SJCRH30 (cell line): Measurements from ENCODE around the gene PAX7. TPM values are rescaled to one million over a fixed set of nuclear protein-coding genes. Genes with fewer than 3 reads are reported as not detected.
A peak's percentile ranks its signal among the peaks of the same experiment; 100 is the strongest.

Experiments
- DNase-seq, 2 experiments: peaks; one replicate each; pipeline ENCODE4 v3.0.0-alpha.2; 2015 to 2020
- H3K27ac ChIP-seq: fragments of 250-450 bp; sonication (Bioruptor Pico); 2 replicates; pipeline ENCODE4 v1.5.1; 2020; ENCODE audit warnings: mild to moderate bottlenecking, moderate library complexity
- H3K27me3 ChIP-seq: fragments of 250-450 bp; sonication (Bioruptor Pico); 2 replicates; pipeline ENCODE4 v1.5.1; 2020; ENCODE audit warnings: mild to moderate bottlenecking, moderate library complexity
- H3K36me3 ChIP-seq: fragments of 250-450 bp; sonication (Bioruptor Pico); 2 replicates; pipeline ENCODE4 v1.5.1; 2020; ENCODE audit warnings: mild to moderate bottlenecking, moderate library complexity
- H3K4me1 ChIP-seq: fragments of 250-450 bp; sonication (Bioruptor Pico); 2 replicates; pipeline ENCODE4 v1.5.1; 2020; ENCODE audit warnings: mild to moderate bottlenecking, moderate library complexity
- H3K4me3 ChIP-seq: fragments of 250-450 bp; sonication (Bioruptor Pico); 2 replicates; pipeline ENCODE4 v1.5.1; 2020; ENCODE audit warnings: mild to moderate bottlenecking, moderate library complexity
- H3K9me3 ChIP-seq: fragments of 250-450 bp; sonication (Bioruptor Pico); replicated peaks from 2 replicates; pipeline ENCODE4 v1.5.1; 2020; ENCODE audit warnings: mild to moderate bottlenecking, moderate library complexity
- total RNA-seq: library from RNA; depleted of rRNA; stranded (reverse); fragments of >200 nt; shearing (Covaris generic); gene quantifications from 2 replicates; pipeline ENCODE4 v1.2.3, GENCODE V29; 2014

PAX7 gene
- total RNA-seq, 1 experiment from 2014 or later: 0.16 TPM

DNA sequence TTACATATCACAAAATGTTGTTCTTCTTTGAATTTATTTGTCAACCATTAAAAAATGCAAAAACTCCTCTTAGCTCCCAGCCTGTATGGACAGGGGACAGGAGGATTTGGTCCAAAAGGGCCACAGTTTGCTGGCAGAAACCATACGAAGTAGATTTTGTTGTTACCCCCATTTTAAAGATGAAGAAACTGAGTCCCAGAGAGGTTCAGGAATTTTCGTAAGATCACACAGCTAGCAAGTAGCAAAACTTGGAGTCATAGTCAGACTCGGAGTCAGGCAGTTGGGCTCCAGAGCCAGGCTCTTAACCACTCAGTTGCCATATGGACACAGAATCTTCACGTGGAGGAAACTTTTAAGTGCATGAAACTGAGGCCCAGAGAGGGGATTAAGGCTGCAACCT is 137.4 kb downstream of the PAX7 start:
- Histone ChIP-seq H3K4me1 (peaks cover 16% of the 10 kb centered on the region), H3K36me3 (no peaks in the 10 kb centered on the region), H3K27me3 (peaks cover 2% of the 10 kb centered on the region; the same call in 1 of the 2 replicates), H3K9me3 (no peaks in the 10 kb centered on the region), H3K27ac (no peak overlapping the region), H3K4me3 (no peak overlapping the region)
- DNase-seq: no peak

DNA sequence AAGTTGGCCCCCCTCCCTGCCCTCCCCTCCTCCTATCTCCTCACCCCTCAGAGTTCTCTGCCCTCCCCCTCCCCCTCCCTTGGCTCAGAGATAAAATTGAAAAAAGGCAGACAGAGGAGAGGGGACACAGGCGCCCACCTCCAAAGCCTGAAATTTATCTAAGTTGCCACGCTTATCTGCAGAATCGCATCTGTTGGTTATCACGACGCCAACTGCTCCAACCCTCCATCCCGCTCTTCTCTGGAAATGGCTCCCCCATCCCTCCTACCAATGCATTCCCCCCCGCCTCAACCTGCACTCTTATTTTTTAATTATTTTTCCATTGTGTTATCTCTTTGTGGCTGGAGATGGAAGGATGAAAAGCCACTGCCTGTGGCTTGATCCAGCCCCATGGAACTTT is 138.5 kb downstream of the PAX7 start:
- Histone ChIP-seq H3K27me3 (peaks cover 6% of the 10 kb centered on the region), H3K4me3 (no peak overlapping the region), H3K9me3 (no peaks in the 10 kb centered on the region), H3K27ac (no peak overlapping the region), H3K4me1 (peaks cover 11% of the 10 kb centered on the region), H3K36me3 (no peaks in the 10 kb centered on the region)
- no peak for DNase-seq

DNA sequence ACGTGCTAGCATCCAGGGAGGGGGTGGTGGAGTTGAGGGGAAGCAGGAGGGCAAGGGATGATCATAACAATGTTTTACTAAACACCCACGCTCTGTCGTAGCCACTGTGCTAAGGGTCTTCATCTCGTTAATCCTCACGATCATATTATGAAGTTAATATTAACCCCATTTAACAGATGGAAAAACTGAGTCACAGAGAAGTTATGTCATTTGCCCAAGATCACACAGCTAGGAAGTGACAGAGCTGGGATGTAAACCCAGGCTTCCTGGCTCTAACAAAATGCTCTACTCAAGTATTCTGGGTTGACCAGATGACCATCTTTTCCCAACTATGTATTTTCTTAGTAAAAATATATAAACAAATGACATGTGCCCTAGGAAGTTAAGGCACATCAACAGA is 140.2 kb downstream of the PAX7 start:
- no peaks in the 10 kb centered on the region for H3K9me3 ChIP-seq
- no peaks in the 10 kb centered on the region for H3K4me1 ChIP-seq
- DNase-seq: no peak
- no peak overlapping the region for H3K27ac ChIP-seq
- no peak overlapping the region for H3K4me3 ChIP-seq
- H3K36me3 ChIP-seq: no peaks in the 10 kb centered on the region
- H3K27me3 ChIP-seq: peaks cover 6% of the 10 kb centered on the region

DNA sequence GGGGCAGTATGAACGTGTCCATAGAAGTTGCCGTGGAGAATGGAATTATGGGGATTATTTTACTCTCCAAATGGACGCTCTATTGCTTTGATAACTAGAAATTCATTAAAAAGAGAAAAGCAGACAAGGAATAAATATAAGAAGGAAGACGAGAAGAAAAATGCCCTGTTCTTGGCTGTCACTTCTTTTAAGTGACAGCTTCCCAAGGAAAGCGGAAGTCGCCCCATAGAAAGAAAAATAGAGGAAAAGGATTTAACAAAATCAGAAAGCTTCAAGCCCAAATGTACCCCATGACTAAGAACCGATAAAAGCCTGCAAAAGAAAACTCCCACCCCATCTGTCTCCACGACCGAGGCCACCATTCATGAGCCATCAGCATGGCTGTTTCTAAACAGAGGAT is 143.1 kb downstream of the PAX7 start:
- H3K4me3 ChIP-seq: no peak overlapping the region
- peaks cover 6% of the 10 kb centered on the region for H3K27me3 ChIP-seq
- H3K27ac ChIP-seq: no peak overlapping the region
- H3K36me3 ChIP-seq: no peaks in the 10 kb centered on the region
- no peaks in the 10 kb centered on the region for H3K9me3 ChIP-seq
- peaks cover 8% of the 10 kb centered on the region for H3K4me1 ChIP-seq
- DNase-seq: no peak

DNA sequence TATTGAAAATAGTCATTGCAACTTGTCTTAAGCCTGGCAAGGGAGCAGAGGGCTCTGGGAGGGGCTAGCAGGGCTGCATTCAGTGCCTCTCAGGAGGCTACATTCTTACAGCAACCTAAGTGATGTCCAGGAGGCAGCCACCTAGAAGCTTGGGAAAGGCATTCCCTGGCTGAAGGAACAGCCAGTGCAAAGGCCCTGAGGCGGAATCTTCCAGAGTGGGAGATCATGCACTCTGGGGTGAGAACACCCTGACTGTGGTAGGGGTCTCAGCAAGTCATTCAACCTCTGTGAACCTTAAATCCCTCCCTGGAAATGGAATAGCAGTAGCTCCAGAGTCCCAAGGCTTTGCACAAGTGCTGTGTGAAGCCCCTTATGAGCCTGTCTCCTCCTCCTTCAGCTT is 144.7 kb downstream of the PAX7 start:
- peaks cover 11% of the 10 kb centered on the region for H3K4me1 ChIP-seq
- H3K4me3 ChIP-seq: no peak overlapping the region
- H3K27me3 ChIP-seq: peaks cover 4% of the 10 kb centered on the region
- H3K9me3 ChIP-seq: no peaks in the 10 kb centered on the region
- DNase-seq: no peak
- no peaks in the 10 kb centered on the region for H3K36me3 ChIP-seq
- no peak overlapping the region for H3K27ac ChIP-seq

DNA sequence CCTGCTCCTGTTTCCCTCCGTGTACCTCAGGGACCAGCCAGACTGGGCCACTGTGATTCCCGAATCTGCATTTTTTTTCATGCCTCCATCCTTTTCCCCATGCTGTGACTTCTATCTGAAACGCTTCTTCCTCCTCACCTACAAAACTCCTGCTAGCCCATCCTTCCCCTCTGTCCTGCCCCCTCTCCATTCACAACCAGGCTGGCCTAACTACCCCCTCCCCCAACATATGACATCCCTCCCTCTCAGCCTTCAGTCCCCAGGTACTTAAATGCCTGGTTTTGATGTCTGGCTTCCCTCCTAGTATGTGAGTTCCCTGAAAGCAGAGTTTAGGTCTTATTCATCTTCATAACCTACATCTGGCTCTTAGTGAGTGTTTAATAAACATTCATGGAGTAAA is 146.1 kb downstream of the PAX7 start:
- H3K9me3 ChIP-seq: no peaks in the 10 kb centered on the region
- no peak overlapping the region for H3K27ac ChIP-seq
- H3K36me3 ChIP-seq: no peaks in the 10 kb centered on the region
- DNase-seq: no peak
- peaks cover 4% of the 10 kb centered on the region for H3K27me3 ChIP-seq
- peaks cover 11% of the 10 kb centered on the region for H3K4me1 ChIP-seq
- H3K4me3 ChIP-seq: no peak overlapping the region

DNA sequence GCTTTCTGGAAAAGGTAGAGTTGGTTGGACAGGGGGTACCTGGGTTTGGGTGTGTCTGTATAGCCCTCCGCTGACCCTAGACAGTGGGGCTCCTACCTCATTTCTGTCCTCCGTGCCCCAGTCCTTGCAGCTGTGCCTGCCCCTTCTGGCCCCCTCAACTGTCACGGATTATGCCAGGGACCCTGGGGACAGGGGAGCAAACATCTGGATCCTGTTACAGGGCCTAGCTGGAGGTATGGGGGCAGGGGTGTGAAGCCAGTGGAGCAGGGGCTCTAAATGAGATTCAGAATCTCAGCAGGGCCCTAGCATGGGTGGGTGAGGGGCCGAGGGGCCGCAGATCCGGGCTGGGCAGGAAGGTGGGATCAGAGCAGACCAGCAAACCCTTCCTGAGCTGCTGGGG is 147.8 kb downstream of the PAX7 start:
- Histone ChIP-seq H3K27me3 (peaks cover 2% of the 10 kb centered on the region; the same call in 1 of the 2 replicates), H3K27ac (peak overlapping the region; percentile 8; the same call in 1 of the 2 replicates), H3K36me3 (no peaks in the 10 kb centered on the region), H3K4me3 (no peak overlapping the region), H3K9me3 (no peaks in the 10 kb centered on the region), H3K4me1 (peaks cover 11% of the 10 kb centered on the region)
- peak; percentile 54 to 77 for DNase-seq

DNA sequence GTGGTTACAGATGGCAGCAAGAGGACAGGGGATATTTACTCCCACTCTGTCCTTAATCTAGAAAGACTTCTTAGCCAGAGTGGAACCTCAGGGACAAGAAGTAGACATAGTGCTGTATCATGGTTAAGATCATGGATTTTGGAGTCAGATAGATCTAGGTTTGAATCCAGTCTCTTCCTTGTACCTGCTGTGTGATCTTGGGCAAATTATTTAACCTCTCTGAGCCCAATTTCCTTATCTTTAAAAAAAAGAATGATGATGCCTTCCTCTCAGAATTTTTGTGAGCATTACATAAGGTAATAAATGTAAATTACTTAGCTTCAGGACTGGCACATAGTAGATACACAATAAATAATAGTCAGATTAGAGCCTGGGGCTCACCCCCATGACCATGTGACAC is 150.4 kb downstream of the PAX7 start:
- Histone ChIP-seq H3K27ac (no peak overlapping the region), H3K4me1 (peaks cover 11% of the 10 kb centered on the region), H3K36me3 (no peaks in the 10 kb centered on the region), H3K27me3 (no peaks in the 10 kb centered on the region; the same call in 1 of the 2 replicates), H3K4me3 (no peak overlapping the region), H3K9me3 (no peaks in the 10 kb centered on the region)
- DNase-seq: no peak

DNA sequence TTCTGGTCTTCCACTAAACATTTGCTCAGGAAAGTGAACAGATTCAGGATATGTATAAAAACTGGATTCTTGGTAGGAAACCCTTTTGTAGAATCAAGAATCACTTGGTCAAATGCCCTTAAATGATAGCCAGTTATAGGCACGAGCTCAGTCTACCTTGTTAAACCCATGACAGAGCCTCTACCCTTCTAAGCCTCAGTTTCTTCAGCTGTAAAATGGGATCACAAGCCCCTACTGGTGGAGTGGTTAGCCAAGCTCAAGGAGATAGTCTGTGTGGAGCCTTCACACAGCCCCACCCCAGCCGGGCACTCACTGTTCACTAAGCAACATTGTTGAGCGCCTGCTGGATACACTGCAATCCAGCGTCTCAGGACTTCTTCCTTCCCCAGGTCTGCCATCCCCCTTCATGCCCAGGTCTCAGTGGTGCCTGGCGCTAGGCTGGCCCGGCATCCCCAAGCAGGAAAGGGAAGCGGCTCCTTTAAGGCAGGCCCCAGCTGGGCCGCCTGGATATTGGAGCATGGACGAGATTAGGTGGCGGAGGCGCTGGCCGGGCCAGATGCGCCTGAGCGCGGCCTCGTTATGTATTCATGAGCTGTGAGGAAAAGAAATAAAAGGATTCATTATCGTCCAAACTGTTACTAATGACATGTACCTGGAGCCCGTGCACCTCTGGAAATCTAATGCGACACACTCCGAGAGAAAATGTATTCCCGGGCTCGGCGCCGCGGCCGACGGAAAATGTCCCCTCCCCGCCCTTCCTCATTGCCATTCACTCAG is 153.2 kb downstream of the PAX7 start:
- Histone ChIP-seq H3K27ac (no peak overlapping the region), H3K4me1 (peaks cover 1% of the 10 kb centered on the region; the same call in 1 of the 2 replicates), H3K36me3 (no peaks in the 10 kb centered on the region), H3K27me3 (no peaks in the 10 kb centered on the region; the same call in 1 of the 2 replicates), H3K9me3 (no peaks in the 10 kb centered on the region), H3K4me3 (no peak overlapping the region)
- DNase-seq: no peak

DNA sequence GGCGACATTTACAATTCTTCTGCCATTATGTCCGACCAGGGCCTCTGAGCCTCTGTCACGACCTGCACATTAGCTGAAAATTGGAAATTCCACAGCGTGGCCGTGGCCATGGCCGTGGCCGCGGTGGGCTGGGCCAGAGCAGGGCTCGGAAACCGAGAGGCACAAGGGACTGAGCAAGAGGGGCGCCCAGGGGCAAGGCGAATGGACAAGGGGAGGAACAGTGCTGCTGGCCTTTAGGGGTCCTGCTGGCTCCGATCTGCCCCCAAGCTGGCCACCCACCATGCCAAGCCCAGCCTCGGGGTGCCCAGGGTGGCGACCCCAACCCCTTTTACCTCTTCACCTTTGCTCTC is 153.8 kb downstream of the PAX7 start:
- no peaks in the 10 kb centered on the region for H3K4me1 ChIP-seq
- no peaks in the 10 kb centered on the region for H3K9me3 ChIP-seq
- no peaks in the 10 kb centered on the region; the same call in 1 of the 2 replicates for H3K27me3 ChIP-seq
- no peaks in the 10 kb centered on the region for H3K36me3 ChIP-seq
- no peak overlapping the region for H3K27ac ChIP-seq
- no peak overlapping the region for H3K4me3 ChIP-seq
- no peak for DNase-seq

DNA sequence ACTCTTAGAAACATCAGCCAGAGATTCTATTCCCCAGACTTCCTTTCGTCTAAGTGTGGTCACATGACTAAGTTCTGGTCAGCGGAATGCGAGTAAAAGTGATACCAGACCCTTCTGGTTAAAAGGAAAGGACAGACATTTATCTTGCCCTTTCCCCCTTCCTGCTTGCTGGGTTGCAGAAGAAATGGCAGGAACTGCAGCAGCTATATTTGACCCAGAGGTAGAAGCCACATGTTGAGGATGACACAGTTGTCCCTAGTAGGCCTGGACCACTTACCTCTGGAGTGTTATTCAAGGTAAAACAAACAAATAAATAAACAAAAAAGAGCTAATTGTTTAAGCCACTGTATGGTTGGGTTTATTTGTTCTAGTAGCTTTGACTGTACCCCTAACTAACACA is 155.5 kb downstream of the PAX7 start:
- no peaks in the 10 kb centered on the region for H3K36me3 ChIP-seq
- no peaks in the 10 kb centered on the region for H3K9me3 ChIP-seq
- no peaks in the 10 kb centered on the region for H3K4me1 ChIP-seq
- no peaks in the 10 kb centered on the region; the same call in 1 of the 2 replicates for H3K27me3 ChIP-seq
- H3K27ac ChIP-seq: no peak overlapping the region
- H3K4me3 ChIP-seq: no peak overlapping the region
- DNase-seq: no peak

DNA sequence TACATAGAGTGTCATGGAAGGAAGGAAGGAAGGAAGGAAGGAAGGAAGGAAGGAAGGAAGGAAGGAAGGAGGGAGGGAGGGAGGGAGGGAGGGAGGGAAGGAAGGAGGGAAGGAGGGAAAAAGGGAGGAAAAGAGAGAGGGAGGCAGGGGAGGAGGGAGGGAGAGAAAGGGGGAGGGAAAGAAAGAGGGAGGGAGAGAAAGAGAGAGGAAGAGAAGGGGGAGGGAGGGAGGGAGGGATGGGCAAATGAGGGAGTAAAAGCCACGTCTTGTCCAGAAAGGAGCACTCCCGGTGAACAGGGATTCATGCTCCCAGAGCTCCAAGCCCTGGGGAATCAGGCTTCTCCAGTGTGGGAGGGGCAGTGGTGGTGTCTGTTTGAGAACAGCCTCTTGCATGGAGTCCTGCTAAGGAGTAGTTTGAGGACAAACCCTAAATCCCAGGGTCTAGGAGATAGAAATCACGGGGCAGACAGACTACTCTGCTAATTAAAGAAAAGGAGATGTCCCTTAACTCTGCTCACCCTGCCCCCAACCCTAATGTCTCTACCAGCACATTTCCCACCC is 157.3 kb downstream of the PAX7 start:
- no peaks in the 10 kb centered on the region for H3K36me3 ChIP-seq
- no peak overlapping the region for H3K27ac ChIP-seq
- H3K4me1 ChIP-seq: no peaks in the 10 kb centered on the region
- no peaks in the 10 kb centered on the region for H3K9me3 ChIP-seq
- no peak for DNase-seq
- no peak overlapping the region for H3K4me3 ChIP-seq
- no peaks in the 10 kb centered on the region; the same call in none of the 2 replicates for H3K27me3 ChIP-seq

DNA sequence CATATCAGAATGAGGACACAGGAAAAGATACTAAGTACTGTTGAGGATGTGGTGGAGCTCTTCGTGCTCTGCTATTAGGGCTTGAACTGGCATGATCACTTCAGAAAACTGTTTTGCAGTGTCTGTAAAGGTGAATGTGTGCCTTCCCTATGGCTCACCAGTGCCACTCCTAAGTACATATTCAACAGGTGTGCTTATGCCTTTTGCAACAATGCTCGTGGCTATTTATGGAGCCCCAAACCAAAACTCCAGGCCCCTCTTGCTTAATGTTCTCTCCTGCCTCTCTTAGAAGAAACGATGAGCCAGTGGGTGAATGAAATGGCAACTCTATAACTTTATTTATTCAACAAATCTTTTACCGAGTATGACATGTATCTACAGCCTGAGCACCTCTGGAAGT is 158.6 kb downstream of the PAX7 start:
- peaks cover 5% of the 10 kb centered on the region; the same call in 1 of the 2 replicates for H3K4me1 ChIP-seq
- no peaks in the 10 kb centered on the region for H3K9me3 ChIP-seq
- no peaks in the 10 kb centered on the region; the same call in none of the 2 replicates for H3K27me3 ChIP-seq
- no peak overlapping the region for H3K27ac ChIP-seq
- no peak for DNase-seq
- no peak overlapping the region for H3K4me3 ChIP-seq
- H3K36me3 ChIP-seq: no peaks in the 10 kb centered on the region

DNA sequence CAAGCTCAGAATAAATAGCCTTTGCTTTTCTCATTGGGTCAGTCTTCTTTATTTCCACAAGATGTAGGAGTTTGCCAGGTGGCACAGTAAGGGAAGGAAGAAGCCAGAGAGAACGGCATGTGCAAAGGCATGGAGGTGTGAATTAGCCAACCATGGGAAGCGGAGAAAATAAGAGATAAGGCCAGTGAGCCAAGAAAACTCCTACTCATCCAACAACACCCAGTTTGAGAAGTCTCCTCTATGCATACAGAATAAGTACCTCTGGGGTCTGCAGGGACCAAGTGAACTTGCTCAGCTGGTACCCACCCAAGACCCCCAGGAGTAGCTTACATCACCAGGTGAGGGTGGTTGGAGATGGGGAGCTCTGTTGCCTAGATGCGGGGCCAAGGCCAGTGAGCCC is 162.1 kb downstream of the PAX7 start:
- DNase-seq: no peak
- H3K27me3 ChIP-seq: no peaks in the 10 kb centered on the region; the same call in 1 of the 2 replicates
- peaks cover 28% of the 10 kb centered on the region for H3K4me1 ChIP-seq
- no peaks in the 10 kb centered on the region for H3K36me3 ChIP-seq
- no peak overlapping the region for H3K27ac ChIP-seq
- H3K9me3 ChIP-seq: no peaks in the 10 kb centered on the region
- H3K4me3 ChIP-seq: no peak overlapping the region

DNA sequence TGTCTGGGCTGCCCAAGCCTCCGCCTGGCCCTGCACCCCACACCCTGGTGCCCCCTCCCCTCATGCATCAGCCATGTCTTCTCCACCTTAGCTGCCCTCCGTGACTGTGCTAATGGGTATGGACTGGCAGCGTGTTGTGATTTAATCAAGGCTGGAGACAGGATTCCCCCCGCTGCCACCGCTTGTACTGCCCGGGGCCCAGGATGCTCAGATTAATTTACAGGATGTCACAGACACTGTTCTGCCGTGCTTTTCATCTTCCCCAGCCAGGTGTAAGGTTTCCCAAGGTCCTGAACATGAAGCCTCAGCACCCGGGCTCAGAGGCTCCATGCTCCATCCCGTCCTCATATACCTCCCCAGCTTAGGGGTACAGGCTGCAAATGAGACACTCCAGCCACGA is 162.5 kb downstream of the PAX7 start:
- no peaks in the 10 kb centered on the region; the same call in 1 of the 2 replicates for H3K27me3 ChIP-seq
- DNase-seq: no peak
- no peak overlapping the region for H3K4me3 ChIP-seq

DNA sequence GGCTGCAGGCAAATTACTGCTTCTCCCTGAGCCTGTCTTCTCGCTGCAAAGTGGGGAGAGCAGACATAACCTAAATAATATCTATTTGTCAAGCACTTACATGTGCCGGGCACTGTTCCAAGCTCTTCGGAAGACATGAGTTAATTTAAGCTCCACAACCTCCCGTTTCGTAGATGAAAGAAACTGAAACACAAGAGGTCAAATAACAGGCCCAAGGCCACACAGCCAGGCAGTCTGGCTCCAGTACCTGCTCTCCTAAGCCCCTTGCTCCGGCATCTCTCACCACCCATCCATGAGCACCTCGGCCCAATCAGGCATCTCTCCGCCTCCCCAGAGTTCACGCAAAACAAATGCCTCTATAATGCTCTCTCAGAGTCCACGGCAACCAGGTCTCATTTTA is 163.4 kb downstream of the PAX7 start:
- Histone ChIP-seq H3K4me1 (peaks cover 41% of the 10 kb centered on the region), H3K36me3 (no peaks in the 10 kb centered on the region), H3K9me3 (no peaks in the 10 kb centered on the region), H3K4me3 (no peak overlapping the region), H3K27me3 (no peaks in the 10 kb centered on the region; the same call in 1 of the 2 replicates), H3K27ac (no peak overlapping the region)
- no peak for DNase-seq

More for the DNA sequence above, 162.5 kb downstream of the PAX7 start:
- H3K4me1 ChIP-seq: peaks cover 32% of the 10 kb centered on the region
- H3K9me3 ChIP-seq: no peaks in the 10 kb centered on the region
- H3K36me3 ChIP-seq: no peaks in the 10 kb centered on the region
- no peak overlapping the region for H3K27ac ChIP-seq
